GM23338 (cell line): Measurements from ENCODE around the gene TCP11L1. TPM values are rescaled to one million over a fixed set of nuclear protein-coding genes. Genes with fewer than 3 reads are reported as not detected.

ENCODE experiments used
- ATAC-seq: fragments of 200-7000 bp; cut with Tn5 transposase; 3 replicates; pipeline ENCODE4 v1.9.1; 2020
- DNase-seq: peaks from one replicate; pipeline ENCODE4 v3.0.0-alpha.2; 2015; ENCODE audit warnings: low spot score
- H2AFZ ChIP-seq: fragments of 200-600 bp; sonication (generic); 2 replicates; pipeline ENCODE4 v1.8.0; 2016; ENCODE audit warnings: antibody characterized with exemption, mild to moderate bottlenecking, moderate library complexity
- H3F3A ChIP-seq: fragments of 200-600 bp; sonication (generic); replicated peaks from 2 replicates; pipeline ENCODE4 v1.8.0; 2017; ENCODE audit warnings: antibody characterized with exemption, mixed run types, low read depth
- H3K27ac ChIP-seq: fragments of 200-600 bp; sonication (generic); 2 replicates; pipeline ENCODE4 v1.6.1; 2016; ENCODE audit warnings: low read depth
- H3K27me3 ChIP-seq: fragments of 200-600 bp; sonication (generic); 2 replicates; pipeline ENCODE4 v1.8.0; 2016; ENCODE audit warnings: mild to moderate bottlenecking, mixed run types, moderate library complexity; ENCODE audit not compliant: insufficient read depth
- H3K36me3 ChIP-seq: fragments of 200-600 bp; sonication (generic); 2 replicates; pipeline ENCODE4 v1.8.0; 2016; ENCODE audit warnings: mild to moderate bottlenecking; ENCODE audit not compliant: insufficient read depth
- H3K4me1 ChIP-seq: fragments of 200-600 bp; sonication (generic); 2 replicates; pipeline ENCODE4 v1.8.0; 2016; ENCODE audit warnings: mild to moderate bottlenecking, moderate library complexity; ENCODE audit not compliant: insufficient read depth
- H3K4me2 ChIP-seq: fragments of 200-600 bp; sonication (generic); 2 replicates; pipeline ENCODE4 v1.7.1; 2017; ENCODE audit warnings: mixed run types
- H3K4me3 ChIP-seq: fragments of 200-600 bp; sonication (generic); 2 replicates; pipeline ENCODE4 v1.6.1; 2016; ENCODE audit warnings: mixed run types
- H3K79me2 ChIP-seq: fragments of 200-600 bp; sonication (generic); replicated peaks from 2 replicates; pipeline ENCODE4 v1.8.0; 2017; ENCODE audit warnings: mild to moderate bottlenecking; ENCODE audit not compliant: insufficient read depth
- H3K9me2 ChIP-seq: fragments of 200-600 bp; sonication (generic); 2 replicates; pipeline ENCODE4 v1.8.0; 2017; ENCODE audit not compliant: insufficient read depth
- H4K20me1 ChIP-seq: fragments of 200-600 bp; sonication (generic); replicated peaks from 2 replicates; pipeline ENCODE4 v1.8.0; 2017; ENCODE audit warnings: mild to moderate bottlenecking; ENCODE audit not compliant: insufficient read depth
- H3K27ac Mint-ChIP-seq: 2 replicates; pipeline ENCODE4 v1.8.0; 2020; ENCODE audit warnings: inconsistent platforms, mild to moderate bottlenecking, moderate library complexity, mixed read lengths
- H3K27me3 Mint-ChIP-seq: 3 replicates; pipeline ENCODE4 v1.8.0; 2022; ENCODE audit warnings: low read depth, mild to moderate bottlenecking, moderate library complexity, mixed read lengths, inconsistent platforms; ENCODE audit not compliant: insufficient read depth, poor library complexity
- H3K36me3 Mint-ChIP-seq: 3 replicates; pipeline ENCODE4 v1.8.0; 2021; ENCODE audit warnings: low read depth, mild to moderate bottlenecking, inconsistent platforms, moderate library complexity, mixed read lengths
- H3K4me1 Mint-ChIP-seq: 3 replicates; pipeline ENCODE4 v1.8.0; 2020; ENCODE audit warnings: mild to moderate bottlenecking, inconsistent platforms, mixed read lengths
- H3K4me3 Mint-ChIP-seq: 3 replicates; pipeline ENCODE4 v1.8.0; 2021; ENCODE audit warnings: moderate library complexity, mild to moderate bottlenecking, inconsistent platforms, mixed read lengths
- H3K9me3 Mint-ChIP-seq: 3 replicates; pipeline ENCODE4 v1.8.0; 2020; ENCODE audit warnings: moderate library complexity, mild to moderate bottlenecking, inconsistent platforms, mixed read lengths
- CREB1 ChIP-seq: fragments of 250-450 bp; sonication (Bioruptor Pico); IDR thresholded peaks from 2 replicates; pipeline ENCODE4 v1.5.0; 2020; ENCODE audit warnings: low read depth, mild to moderate bottlenecking, moderate library complexity
- CTCF ChIP-seq, 2 experiments: fragments of 200-600 bp in 1 of 2; sonication (generic) in 1 of 2; conservative IDR thresholded peaks; 2 replicates each; pipeline versions ENCODE4 v1.5.1 to v1.6.1; 2016 to 2017; ENCODE audit warnings: antibody characterized with exemption in 2 of 2, low read depth in 2 of 2, mild to moderate bottlenecking in 2 of 2, moderate library complexity in 1 of 2
- EZH2 ChIP-seq: fragments of 200-600 bp; sonication (generic); IDR thresholded peaks from one replicate; pipeline ENCODE4 v1.8.0; 2017; ENCODE audit warnings: antibody characterized with exemption, mild to moderate bottlenecking, low read depth; ENCODE audit not compliant: unreplicated experiment
- EZH2phosphoT487 ChIP-seq: fragments of 200-600 bp; sonication (generic); IDR thresholded peaks from one replicate; pipeline ENCODE4 v1.8.1; 2018; ENCODE audit warnings: antibody characterized with exemption; ENCODE audit not compliant: unreplicated experiment
- JUNB ChIP-seq: IDR thresholded peaks from one replicate; pipeline ENCODE4 v1.6.1; 2016; ENCODE audit warnings: antibody characterized with exemption; ENCODE audit not compliant: unreplicated experiment
- NANOG ChIP-seq: IDR thresholded peaks from 2 replicates; pipeline ENCODE4 v1.6.1; 2016; ENCODE audit warnings: antibody characterized with exemption, borderline replicate concordance
- POLR2AphosphoS5 ChIP-seq: IDR thresholded peaks from 2 replicates; pipeline ENCODE4 v1.6.1; 2016; ENCODE audit warnings: antibody characterized with exemption, low read depth
- STAT1 ChIP-seq: IDR thresholded peaks from one replicate; pipeline ENCODE4 v1.6.1; 2016; ENCODE audit warnings: antibody characterized with exemption; ENCODE audit not compliant: unreplicated experiment
- ZNF114 ChIP-seq: fragments of 250-450 bp; sonication (Bioruptor Pico); IDR thresholded peaks from 2 replicates; pipeline ENCODE4 v1.5.0; 2020; ENCODE audit warnings: mild to moderate bottlenecking, moderate library complexity
- ZNF331 ChIP-seq: fragments of 250-450 bp; sonication (Bioruptor Pico); IDR thresholded peaks from 2 replicates; pipeline ENCODE4 v1.5.0; 2020; ENCODE audit warnings: low read depth, mild to moderate bottlenecking, moderate library complexity
- polyA plus RNA-seq: library from polyadenylated mRNA; unstranded; fragments of >200 nt; fragmentation: Nextera tagmentation; extraction: Ambion mirVana; gene quantifications from 2 replicates; pipeline ENCODE4 v1.2.1, GENCODE V29; 2016
- total RNA-seq: library from RNA; depleted of rRNA; stranded (reverse); fragments of >200 nt; shearing (Covaris generic); gene quantifications from 2 replicates; pipeline ENCODE4 v1.2.3, GENCODE V29; 2014

Gene TCP11L1
- total and polyA plus RNA-seq, 2 experiments from 2014 or later = 5.0 to 39.0 TPM

GRCh38 chr11:33064033-33064825, 24.9 kb downstream of the TCP11L1 start:
- Histone ChIP-seq H3K79me2 (no peaks in the 10 kb centered on the region), H3K4me3 (no peak overlapping the region), H3F3A (0 out of 2 replicates have a peak, but pooled peaks cover 2% of the 10 kb centered on the region), H2AFZ (no peak overlapping the region), H3K27ac (0 out of 2 replicates have a peak overlapping the region, but pooled peaks have one; percentile 56), H3K4me1 (peaks cover 5% of the 10 kb centered on the region; the same call in 1 of the 2 replicates), H3K9me2 (no peaks in the 10 kb centered on the region), H3K36me3 (peaks cover 3% of the 10 kb centered on the region; the same call in 1 of the 2 replicates), H4K20me1 (peaks cover 7% of the 10 kb centered on the region; the same call in 1 of the 2 replicates), H3K27me3 (no peaks in the 10 kb centered on the region), H3K4me2 (no peak overlapping the region)
- H3K36me3 Mint-ChIP-seq = peaks cover 41% of the 10 kb centered on the region
- peak overlapping the region; percentile 34 for H3K27ac Mint-ChIP-seq
- H3K4me3 Mint-ChIP-seq = no peak overlapping the region
- no peak for TF ChIP-seq JUNB
- TF ChIP-seq CREB1 (CRISPR knock-in tag) = no peak
- TF ChIP-seq NANOG = no peak
- 0 out of 4 replicates have a peak, but pooled peaks of 1 of the 2 experiments have one; percentile 9 for TF ChIP-seq CTCF (conservative IDR thresholded peaks at IDR 0.05; ENCODE audit: low read depth in 2 of 2)
- no peak for TF ChIP-seq ZNF114 (CRISPR knock-in tag)
- H3K4me1 Mint-ChIP-seq = peaks cover 22% of the 10 kb centered on the region
- DNase-seq = peak; percentile 18
- peaks cover 4% of the 10 kb centered on the region for H3K27me3 Mint-ChIP-seq
- ATAC-seq = no peak
- H3K9me3 Mint-ChIP-seq = no peaks in the 10 kb centered on the region

GRCh38 chr11:33064866-33065265, 25.5 kb downstream of the TCP11L1 start:
- peaks cover 36% of the 10 kb centered on the region for H3K36me3 Mint-ChIP-seq

More at GRCh38 chr11:33064866-33065265, 25.5 kb downstream of the TCP11L1 start:
- TF ChIP-seq EZH2 (no peak), EZH2phosphoT487 (no peak), ZNF331 (CRISPR knock-in tag) (no peak), STAT1 (no peak), CTCF (conservative IDR thresholded peaks at IDR 0.05; ENCODE audit: low read depth in 2 of 2) (no peak), POLR2AphosphoS5 (no peak), JUNB (no peak), NANOG (no peak)
- H3K27ac Mint-ChIP-seq = no peak overlapping the region; the same call in 1 of the 2 replicates
- Histone ChIP-seq H3K4me3 (no peak overlapping the region), H3K27me3 (no peaks in the 10 kb centered on the region), H3K4me1 (peaks cover 5% of the 10 kb centered on the region; the same call in 1 of the 2 replicates), H3F3A (0 out of 2 replicates have a peak, but pooled peaks cover 2% of the 10 kb centered on the region), H2AFZ (no peak overlapping the region), H3K9me2 (no peaks in the 10 kb centered on the region), H3K36me3 (peaks cover 3% of the 10 kb centered on the region; the same call in 1 of the 2 replicates), H3K27ac (peak overlapping the region; percentile 66; the same call in 1 of the 2 replicates), H3K79me2 (no peaks in the 10 kb centered on the region), H3K4me2 (no peak overlapping the region), H4K20me1 (peaks cover 7% of the 10 kb centered on the region; the same call in 1 of the 2 replicates)
- H3K4me3 Mint-ChIP-seq = no peak overlapping the region
- H3K9me3 Mint-ChIP-seq = no peaks in the 10 kb centered on the region
- H3K4me1 Mint-ChIP-seq = peaks cover 17% of the 10 kb centered on the region
- DNase-seq = no peak
- ATAC-seq = no peak
- H3K27me3 Mint-ChIP-seq = peaks cover 4% of the 10 kb centered on the region
